ENCODE data around the gene SLC25A19. TPM values are rescaled to one million over a fixed set of nuclear protein-coding genes. Genes with fewer than 3 reads are reported as not detected.

The SLC25A19 gene
- total and polyA plus RNA-seq, 2 of the 8 experiments (the other 6 are each of a cell fraction or from before 2014, with no cell fraction given), result 28.6 to 32.6 TPM

GRCh38 chr17:75331671-75332070, 42.4 kb upstream of the SLC25A19 start:
- H2BK15ac ChIP-seq (ENCODE audit: low read length), result no peak overlapping the region
- H3K18ac ChIP-seq (ENCODE audit: extremely low read depth, low read length), result no peak overlapping the region
- peaks cover 0 to 10% (median 4%) of the 10 kb centered on the region in 4 experiments; a peak in 2 of 7 replicates for H3K4me1 ChIP-seq (replicated peaks in 1 of 4; ENCODE audit: control insufficient read depth in 3 of 4, insufficient read depth in 4 of 4, low read length in 3 of 4)
- no peak overlapping the region for H3K14ac ChIP-seq (ENCODE audit: insufficient read length)
- H3K4me2 ChIP-seq (ENCODE audit: insufficient read depth in 1 of 2, low read depth in 2 of 2, low read length in 2 of 2), result no peak overlapping the region; a peak in 1 of 4 replicates
- no peak overlapping the region for H4K91ac ChIP-seq (replicated peaks; ENCODE audit: insufficient read length, low read length)
- 94% methylated on average over 6 of the region's 6 CpGs; no CpG with 5 or more reads in 1 of the 2 experiments for WGBS, 2 experiments (ENCODE audit: extremely low coverage in 1 of 2, insufficient coverage in 1 of 2, insufficient read length in 1 of 2, insufficient replicate concordance in 2 of 2, low coverage in 1 of 2, low lambda C conversion rate in 2 of 2, missing lambda C conversion rate in 1 of 2)
- no peak overlapping the region for H3K4me3 ChIP-seq (ENCODE audit: extremely low read depth in 1 of 4, insufficient read depth in 2 of 4, low read depth in 3 of 4, low read length in 4 of 4)
- H3K36me3 ChIP-seq (ENCODE audit: control insufficient read depth in 2 of 4, insufficient read depth in 4 of 4, low read length in 3 of 4), result no peaks in the 10 kb centered on the region; a peak in 2 of 8 replicates
- H2BK20ac ChIP-seq (ENCODE audit: low read length), result no peak overlapping the region
- H3K56ac ChIP-seq (replicated peaks; ENCODE audit: insufficient read length, low read depth, low read length), result no peak overlapping the region
- no peak overlapping the region for H2AFZ ChIP-seq (ENCODE audit: low read length)
- no peaks in the 10 kb centered on the region for H3K27me3 ChIP-seq (replicated peaks in 1 of 4; ENCODE audit: control insufficient read depth in 3 of 4, extremely low read depth in 1 of 4, insufficient read depth in 3 of 4, low read length in 3 of 4)
- CTCF ChIA-PET (ENCODE audit: partially characterized antibody), result interaction anchor here (0.9 to 4.5 kb wide), 4 partner anchors 9 to 66 kb away, joined by 3 to 23 read pairs (median 5); no protein-coding TSS in a partner anchor
- no peak overlapping the region for H4K5ac ChIP-seq (ENCODE audit: insufficient read length, low read depth, low read length)
- no peak overlapping the region for H4K8ac ChIP-seq (ENCODE audit: extremely low read depth, insufficient read depth, low read length)
- POLR2A ChIA-PET (ENCODE audit: partially characterized antibody), result interaction anchor here (0.9 kb wide), 1 partner anchor 14 kb away, joined by 3 read pairs; no protein-coding TSS in a partner anchor
- H3K79me2 ChIP-seq (ENCODE audit: control insufficient read depth in 1 of 2, insufficient read depth in 2 of 2, low read length in 2 of 2), result peaks cover 6 to 44% of the 10 kb centered on the region in 2 experiments; a peak in 3 of 4 replicates
- no peaks in the 10 kb centered on the region for H3K9me3 ChIP-seq (ENCODE audit: insufficient read depth in 2 of 2, low read depth in 1 of 2, low read length in 1 of 2)
- H2BK120ac ChIP-seq (replicated peaks; ENCODE audit: low read depth, low read length), result no peak overlapping the region
- H4K20me1 ChIP-seq (replicated peaks in 1 of 2; ENCODE audit: control insufficient read depth in 1 of 2, insufficient read depth in 2 of 2, low read length in 2 of 2), result peaks cover 0 to 7% of the 10 kb centered on the region in 2 experiments
- H2BK12ac ChIP-seq (ENCODE audit: low read depth, low read length), result no peak overlapping the region
- peaks cover 13% of the 10 kb centered on the region for H3K79me1 ChIP-seq (ENCODE audit: low read depth, low read length)
- H3K23ac ChIP-seq (ENCODE audit: insufficient read length), result no peak overlapping the region
- FAIRE-seq, result no peak
- no peak overlapping the region for H2AK5ac ChIP-seq (ENCODE audit: low read depth, low read length)
- H3K23me2 ChIP-seq (ENCODE audit: low read depth, low read length), result no peaks in the 10 kb centered on the region
- H3K9ac ChIP-seq (replicated peaks in 1 of 4; ENCODE audit: extremely low read depth in 1 of 4, low read depth in 3 of 4, low read length in 3 of 4), result no peak overlapping the region
- H3K27ac ChIP-seq (ENCODE audit: low read depth, low read length), result no peak overlapping the region
- DNase-seq (ENCODE audit: low read depth in 1 of 2, low spot score in 2 of 2), result no peak
- no peak overlapping the region for H2BK5ac ChIP-seq (ENCODE audit: low read depth, low read length)
- no peak overlapping the region for H3K4ac ChIP-seq (replicated peaks; ENCODE audit: insufficient read length, low read depth, low read length)
- TF ChIP-seq JUND (IDR thresholded peaks at IDR 0.05; ENCODE audit: low read length), result no peak
